Kidney (tissue), 14 donors: Measurements from ENCODE around the gene TAS2R16. TPM values are rescaled to one million over a fixed set of nuclear protein-coding genes. Genes with fewer than 3 reads are reported as not detected.

Experiments
- DNase-seq, 5 donors: peaks; one replicate each; pipeline ENCODE4 v3.0.0-alpha.2; 2013 to 2020
- FAIRE-seq: peaks from 2 replicates; lab custom pipeline; 2012; peaks lifted over from hg19 to GRCh38; lab: Jason Lieb, UNC
- H3K27ac ChIP-seq, 2 donors: one replicate each; pipeline ENCODE4 v1.7.0; 2013; ENCODE audit warnings: low read depth in 2 of 2, low read length in 2 of 2, inconsistent platforms in 1 of 2
- H3K27me3 ChIP-seq: one replicate; pipeline ENCODE4 v1.7.1; 2013; ENCODE audit warnings: low read length, inconsistent platforms; ENCODE audit not compliant: control insufficient read depth, insufficient read depth
- H3K36me3 ChIP-seq, 3 donors: one replicate each; pipeline versions ENCODE4 v1.7.0 to v1.7.1; 2013; ENCODE audit warnings: low read length in 3 of 3, control low read depth in 1 of 3, inconsistent platforms in 1 of 3; ENCODE audit not compliant: insufficient read depth in 3 of 3, control insufficient read depth in 2 of 3
- H3K4me1 ChIP-seq, 3 donors: one replicate each; pipeline versions ENCODE4 v1.7.0 to v1.7.1; 2013; ENCODE audit warnings: low read length in 3 of 3, inconsistent platforms in 1 of 3, low read depth in 1 of 3; ENCODE audit not compliant: control insufficient read depth in 2 of 3, insufficient read depth in 2 of 3
- H3K4me3 ChIP-seq, 3 donors: one replicate each; pipeline versions ENCODE4 v1.7.0 to v1.8.1; 2013; ENCODE audit warnings: low read length in 3 of 3, control low read depth in 1 of 3, inconsistent platforms in 1 of 3
- H3K9ac ChIP-seq, 3 donors: one replicate each; pipeline versions ENCODE4 v1.7.0 to v1.7.1; 2013; ENCODE audit warnings: low read length in 3 of 3, control low read depth in 1 of 3, inconsistent platforms in 1 of 3
- H3K9me3 ChIP-seq, 3 donors: one replicate each; pipeline versions ENCODE4 v1.7.0 to v1.7.1; 2013; ENCODE audit warnings: low read length in 3 of 3, control low read depth in 1 of 3, inconsistent platforms in 1 of 3; ENCODE audit not compliant: control insufficient read depth in 2 of 3, insufficient read depth in 1 of 3
- CTCF ChIP-seq: IDR thresholded peaks from 3 replicates; pipeline ENCODE4 v1.5.1; 2012; ENCODE audit warnings: mild to moderate bottlenecking, moderate library complexity, borderline replicate concordance; ENCODE audit not compliant: insufficient read depth; ENCODE audit errors: extremely low read depth
- intact Hi-C: fragments of 100-400 bp; cut with DNase I; formaldehyde crosslinking; loops from one replicate; pipeline ENCODE4 v1.11.1; 2022
- polyA plus RNA-seq: library from polyadenylated mRNA; stranded (reverse); fragments of 350-450 nt; fragmentation: Illumina TruSeq; extraction: RNeasy Lipid Tissue Mini Kit (QIAGEN cat#74804); gene quantifications from one replicate; pipeline ENCODE4 v1.2.3, GENCODE V29; 2014; ENCODE audit warnings: low read depth, low replicate concordance; ENCODE audit not compliant: insufficient read depth
- total RNA-seq: library from RNA; stranded (reverse); fragmentation: NEBNext Ultra II Directional; extraction: Animal tissue kit (Norgen Biotek cat#: 25700); gene quantifications from one replicate; pipeline ENCODE4 v1.2.1, GENCODE V29; 2021
- donor health status: control.
- donor health status: control.
- donor health status: control.
- donor health status: control.
- donor health status: control.
- donor health status: DM: yes; HTN: yes; CAD: no.
- donor health status: Normal renal cell carcinoma (clear cell type).

The TAS2R16 gene
- total and polyA plus RNA-seq, 2 donors from 2014 or later, result not detected

DNA sequence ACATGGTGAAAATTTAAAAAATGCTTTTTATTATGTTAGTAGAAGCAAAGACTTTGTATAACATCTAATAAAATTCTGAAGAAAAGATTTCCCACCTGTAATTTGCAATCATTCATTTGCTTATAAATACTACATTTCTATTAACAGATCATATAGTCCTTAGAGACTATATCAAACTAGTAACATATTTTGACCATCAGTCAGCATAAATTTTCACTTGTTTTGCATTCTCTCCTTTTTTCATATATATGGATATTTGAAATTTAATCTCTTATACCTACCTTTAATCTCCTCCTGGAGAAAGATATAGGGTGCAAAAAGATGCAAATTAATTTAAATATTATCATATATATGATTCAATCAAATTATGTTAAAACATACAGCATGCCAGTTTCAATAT, 16.9 kb upstream of the TAS2R16 start:
- H3K27ac ChIP-seq, result no peak overlapping the region
- intact Hi-C loops, result no loop called here
- FAIRE-seq, result no peak
- no peak for TF ChIP-seq CTCF
- no peaks in the 10 kb centered on the region for H3K4me1 ChIP-seq
- no peak overlapping the region for H3K9ac ChIP-seq
- H3K36me3 ChIP-seq, result no peaks in the 10 kb centered on the region
- H3K27me3 ChIP-seq, result no peaks in the 10 kb centered on the region
- DNase-seq, result no peak
- no peak overlapping the region for H3K4me3 ChIP-seq
- no peaks in the 10 kb centered on the region for H3K9me3 ChIP-seq

DNA sequence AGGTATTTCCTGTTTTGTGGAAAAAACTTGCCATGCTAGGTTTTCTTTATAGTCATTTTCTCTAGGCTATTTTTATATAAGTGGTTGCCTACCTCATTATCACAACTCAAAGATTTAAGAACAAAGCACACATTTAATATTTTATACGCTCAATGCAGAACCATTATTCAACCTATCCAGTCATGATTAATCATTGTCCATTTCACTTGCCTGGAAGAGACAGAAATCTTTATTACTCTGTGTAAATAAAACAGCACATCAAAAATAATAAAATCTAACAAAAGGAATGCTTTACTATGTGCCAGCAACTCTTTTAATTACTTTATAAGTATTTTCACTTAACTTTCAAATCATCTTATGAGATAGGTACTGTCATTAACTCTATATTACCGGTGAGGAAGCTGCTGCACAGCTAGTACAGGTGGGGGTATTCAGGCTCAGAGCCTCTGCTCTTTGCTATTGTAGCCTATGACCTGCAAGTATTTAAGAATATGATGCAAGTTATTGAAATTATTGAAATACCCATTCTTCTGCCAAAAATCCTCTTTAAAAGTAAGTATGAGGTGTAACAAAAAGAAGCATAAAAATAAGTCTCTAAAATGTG, 16.4 kb upstream of the TAS2R16 start:
- Histone ChIP-seq H3K4me3 (no peak overlapping the region), H3K27ac (no peak overlapping the region), H3K9ac (no peak overlapping the region), H3K36me3 (no peaks in the 10 kb centered on the region), H3K4me1 (no peaks in the 10 kb centered on the region), H3K27me3 (no peaks in the 10 kb centered on the region), H3K9me3 (no peaks in the 10 kb centered on the region)
- TF ChIP-seq CTCF, result no peak
- FAIRE-seq (no peak), DNase-seq (no peak)
- intact Hi-C loops, result no loop called here

DNA sequence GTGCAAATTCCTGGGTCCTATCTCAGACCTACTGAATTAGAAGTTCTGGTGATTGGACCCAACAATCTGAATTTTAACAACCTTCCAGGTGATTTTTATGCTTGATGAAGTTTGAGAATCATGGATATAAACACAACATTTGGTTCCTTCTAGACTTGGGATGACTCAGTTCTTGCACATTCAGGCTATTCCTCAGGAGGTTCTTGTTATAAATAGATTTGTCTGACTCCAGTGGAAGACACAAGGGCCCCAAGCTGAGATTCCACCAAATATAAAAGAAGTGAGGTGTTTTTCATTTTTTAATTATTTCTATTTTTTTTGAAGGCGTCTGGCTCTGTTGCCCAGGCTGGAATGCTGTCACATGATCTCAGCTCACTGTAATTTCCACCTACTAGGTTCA, 9.4 kb upstream of the TAS2R16 start:
- Histone ChIP-seq H3K9me3 (no peaks in the 10 kb centered on the region), H3K4me3 (no peak overlapping the region), H3K27ac (no peak overlapping the region), H3K27me3 (no peaks in the 10 kb centered on the region), H3K36me3 (no peaks in the 10 kb centered on the region), H3K4me1 (no peaks in the 10 kb centered on the region), H3K9ac (no peak overlapping the region)
- no peak for FAIRE-seq
- TF ChIP-seq CTCF, result no peak
- DNase-seq, result no peak
- intact Hi-C loops, result no loop called here
